GM12878 (cell line): ENCODE results near the gene ARHGAP26. TPM values are rescaled to one million over a fixed set of nuclear protein-coding genes. Genes with fewer than 3 reads are reported as not detected.

ENCODE experiments used
- ATAC-seq: fragments of 200-7000 bp; cut with Tn5 transposase; 3 replicates; pipeline ENCODE4 v1.9.1; 2020; ENCODE audit warnings: mild to moderate bottlenecking, moderate library complexity
- BruUV-seq: library from RNA; stranded (reverse); fragments of 400-500 nt; replicated peaks from 2 replicates; lab custom pipeline; 2021; lab: Mats Ljungman, UMichigan
- CTCF ChIA-PET: fragments of 300-600 bp; sonication (Branson Sonifier 250); formaldehyde crosslinking; extraction: SDS; loops from one replicate; lab custom pipeline; 2021; ENCODE audit warnings: inconsistent platforms; lab: Yijun Ruan, JAX
- POLR2A ChIA-PET: fragments of 350-600 bp; formaldehyde crosslinking; extraction: SDS; loops from one replicate; lab custom pipeline; 2021; ENCODE audit warnings: inconsistent platforms; lab: Charles Lee
- RAD21 ChIA-PET: fragments of 300-600 bp; sonication (Branson Sonifier 250); formaldehyde crosslinking; loops from one replicate; lab custom pipeline; 2023; ENCODE audit warnings: antibody characterized with exemption; ENCODE audit not compliant: unreplicated experiment; lab: Charles Lee
- SMC1A ChIA-PET: fragments of 300-600 bp; sonication (Branson Sonifier 250); formaldehyde crosslinking; loops from one replicate; lab custom pipeline; 2023; ENCODE audit not compliant: unreplicated experiment, uncharacterized antibody; lab: Charles Lee
- DNase-seq: peaks from one replicate; pipeline ENCODE4 v3.0.0-alpha.2; 2011; ENCODE audit warnings: low read depth, low spot score
- FAIRE-seq: peaks from 3 replicates; lab custom pipeline; 2011; peaks lifted over from hg19 to GRCh38; lab: Jason Lieb, UNC
- H2AFZ ChIP-seq: 2 replicates; pipeline ENCODE4 v1.6.0; 2011; ENCODE audit warnings: low read depth, low read length, control low read depth; ENCODE audit not compliant: control insufficient read depth
- H3K27ac ChIP-seq: 2 replicates; pipeline ENCODE4 v1.5.1; 2011; ENCODE audit warnings: control low read depth; ENCODE audit not compliant: control insufficient read depth, insufficient read depth
- H3K27me3 ChIP-seq, 2 experiments: replicated peaks in 1 of 2; 2 replicates each; pipeline versions ENCODE4 v1.6.0 to v1.6.1; 2011; ENCODE audit warnings: low read length in 1 of 2; ENCODE audit not compliant: control insufficient read depth in 2 of 2, insufficient read depth in 2 of 2
- H3K36me3 ChIP-seq, 2 experiments: 2 replicates each; pipeline ENCODE4 v1.5.1; 2011; ENCODE audit warnings: low read length in 1 of 2; ENCODE audit not compliant: control insufficient read depth in 2 of 2, insufficient read depth in 2 of 2
- H3K4me1 ChIP-seq: 2 replicates; pipeline ENCODE4 v1.6.1; 2011; ENCODE audit warnings: mild to moderate bottlenecking, low read length, moderate library complexity, mixed read lengths; ENCODE audit not compliant: control insufficient read depth, insufficient read depth
- H3K4me2 ChIP-seq: 2 replicates; pipeline ENCODE4 v1.6.0; 2011; ENCODE audit warnings: control low read depth; ENCODE audit not compliant: control insufficient read depth, insufficient read depth
- H3K4me3 ChIP-seq: fragments of 200-600 bp; sonication (generic); 2 replicates; pipeline ENCODE4 v1.5.1; 2016
- H3K79me2 ChIP-seq: 2 replicates; pipeline ENCODE4 v1.6.0; 2011; ENCODE audit warnings: low read length; ENCODE audit not compliant: control insufficient read depth, insufficient read depth
- H3K9ac ChIP-seq: 2 replicates; pipeline ENCODE4 v1.8.0; 2011; ENCODE audit warnings: low read length, control low read depth, mixed read lengths; ENCODE audit not compliant: control insufficient read depth, insufficient read depth
- H3K9me3 ChIP-seq: replicated peaks from 3 replicates; pipeline ENCODE4 v1.5.1; 2011; ENCODE audit warnings: mild to moderate bottlenecking, low read length; ENCODE audit not compliant: control insufficient read depth, insufficient read depth
- H4K20me1 ChIP-seq: 2 replicates; pipeline ENCODE4 v1.6.0; 2011; ENCODE audit not compliant: control insufficient read depth, insufficient read depth
- CREB1 ChIP-seq: IDR thresholded peaks from 2 replicates; pipeline ENCODE4 v1.6.1; 2012; ENCODE audit warnings: low read depth, mild to moderate bottlenecking, inconsistent platforms
- EGR1 ChIP-seq, 2 experiments: IDR thresholded peaks; 1 replicate in 1 of 2; 2 replicates in 1 of 2; pipeline ENCODE4 v1.6.1; 2011 to 2012; ENCODE audit warnings: low read depth in 2 of 2, low read length in 2 of 2, borderline replicate concordance in 1 of 2, mild to moderate bottlenecking in 1 of 2, moderate library complexity in 1 of 2
- ESRRA ChIP-seq: IDR thresholded peaks from 2 replicates; pipeline ENCODE4 v1.6.1; 2012; ENCODE audit warnings: mild to moderate bottlenecking, low read length, improper control_type of control experiment
- GABPA ChIP-seq: IDR thresholded peaks from 2 replicates; pipeline ENCODE4 v1.6.1; 2014; ENCODE audit warnings: antibody characterized with exemption, low read depth, mild to moderate bottlenecking, inconsistent platforms
- NR2F1 ChIP-seq: fragments of 450-650 bp; conservative IDR thresholded peaks from 2 replicates; pipeline ENCODE4 v1.6.1; 2017; ENCODE audit warnings: mild to moderate bottlenecking
- PAX5 ChIP-seq: IDR thresholded peaks from 2 replicates; pipeline ENCODE4 v1.6.1; 2011; ENCODE audit warnings: low read depth, low read length, borderline replicate concordance
- POLR2A ChIP-seq: IDR thresholded peaks from 2 replicates; pipeline ENCODE4 v1.6.1; 2011; ENCODE audit warnings: low read depth, mild to moderate bottlenecking, low read length
- POLR2AphosphoS2 ChIP-seq: IDR thresholded peaks from 2 replicates; pipeline ENCODE4 v1.6.1; 2011; ENCODE audit warnings: low read depth, mild to moderate bottlenecking, low read length, improper control_type of control experiment, moderate library complexity
- RAD21 ChIP-seq: IDR thresholded peaks from 2 replicates; pipeline ENCODE4 v1.6.1; 2011; ENCODE audit warnings: mild to moderate bottlenecking, low read depth, low read length, moderate library complexity; ENCODE audit not compliant: insufficient read depth
- RB1 ChIP-seq: fragments of 450-650 bp; formaldehyde crosslinking; IDR thresholded peaks from 2 replicates; pipeline ENCODE4 v1.6.1; 2017; ENCODE audit warnings: mild to moderate bottlenecking, borderline replicate concordance
- SIX5 ChIP-seq: IDR thresholded peaks from 2 replicates; pipeline ENCODE4 v1.6.1; 2011; ENCODE audit warnings: mild to moderate bottlenecking, low read depth, low read length, moderate library complexity; ENCODE audit not compliant: severe bottlenecking
- SMARCA5 ChIP-seq: fragments of 450-650 bp; IDR thresholded peaks from 2 replicates; pipeline ENCODE4 v1.6.1; 2017; ENCODE audit warnings: mild to moderate bottlenecking
- SREBF2 ChIP-seq: IDR thresholded peaks from 2 replicates; pipeline ENCODE4 v1.6.1; 2012; ENCODE audit warnings: mild to moderate bottlenecking, low read length
- USF2 ChIP-seq: IDR thresholded peaks from 2 replicates; pipeline ENCODE4 v1.6.1; 2011; ENCODE audit warnings: low read depth, low read length, improper control_type of control experiment, borderline replicate concordance
- ZZZ3 ChIP-seq: IDR thresholded peaks from 2 replicates; pipeline ENCODE4 v1.6.1; 2011; ENCODE audit warnings: low read depth; ENCODE audit not compliant: control insufficient read depth, insufficient read length
- WGBS: methylation state at CpG from one replicate; pipeline ENCODE4 v1.1.6; 2016; ENCODE audit warnings: low lambda C conversion rate; ENCODE audit not compliant: insufficient replicate concordance, insufficient coverage; ENCODE audit errors: missing lambda C conversion rate; 5-methylcytosine and 5-hydroxymethylcytosine counted together
- in situ Hi-C: fragments of 300-500 bp; cut with MboI; formaldehyde crosslinking; loops from 9 replicates; pipeline ENCODE4 v1.14.3; 2018; ENCODE audit warnings: mixed read lengths
- intact Hi-C: fragments of 100-400 bp; cut with micrococcal nuclease; formaldehyde crosslinking; loops from one replicate; pipeline ENCODE4 v1.14.2; 2022; ENCODE audit not compliant: unreplicated experiment
- polyA plus RNA-seq, 11 experiments: library from polyadenylated mRNA; depleted of rRNA in 4 of 11; unstranded in 6 of 11; stranded (reverse) in 5 of 11; fragments of >200 nt; fragmentation: Nextera tagmentation in 4 of 11; fragmentation: Illumina TruSeq in 1 of 11; extraction: Ambion mirVana in 4 of 11; extraction: Trizol in 1 of 11; gene quantifications; 1 replicate in 1 of 11; 2 replicates in 10 of 11; pipeline versions ENCODE4 v1.2.1 to v1.2.3, GENCODE V29; 2011 to 2016; ENCODE audit warnings: inconsistent platforms in 2 of 11, missing spikeins in 2 of 11, low read depth in 1 of 11
- total RNA-seq, 4 experiments: library from RNA; depleted of rRNA in 3 of 4; stranded (reverse); fragments of >200 nt in 3 of 4; fragmentation: Illumina TruSeq in 1 of 4; extraction: Trizol in 1 of 4; gene quantifications; 2 replicates each; pipeline versions ENCODE4 v1.2.1 to v1.2.3, GENCODE V29; 2013 to 2021

ARHGAP26 gene
- total and polyA plus RNA-seq, 10 of the 15 experiments (the other 5 are each of a cell fraction or from before 2014, with no cell fraction given): 9.4 to 41.5 (median 19.3) TPM

- H3K36me3 ChIP-seq: peaks cover 3 to 6% of the 10 kb centered on the region in 2 experiments; a peak in 1 of 4 replicates
- H3K9me3 ChIP-seq: no peaks in the 10 kb centered on the region
- no TSS peak for BruUV-seq
- in situ Hi-C loops: loop anchor here (5.0 kb wide), 1 partner anchor 147 kb away; no protein-coding TSS in a partner anchor
- 95% methylated on average over 3 of the region's 3 CpGs for WGBS
- ATAC-seq (no peak), FAIRE-seq (no peak), DNase-seq (no peak)
- POLR2A ChIA-PET: interaction anchor here (0.8 to 1.8 kb wide), 4 partner anchors 26 to 61 kb away, joined by 3 to 6 read pairs (median 4); no protein-coding TSS in a partner anchor
- no peak overlapping the region for H3K9ac ChIP-seq
- peak overlapping the region; percentile 100 for H3K27ac ChIP-seq
- peak overlapping the region; percentile 9; the same call in 1 of the 2 replicates for H3K4me3 ChIP-seq
- no peaks in the 10 kb centered on the region for H4K20me1 ChIP-seq
- H3K27me3 ChIP-seq: no peaks in the 10 kb centered on the region
- H3K4me1 ChIP-seq: peaks cover 33% of the 10 kb centered on the region
- intact Hi-C loops: loop anchor here (10.0 kb wide), 1 partner anchor 55 kb away; no protein-coding TSS in a partner anchor
- CTCF ChIA-PET: interaction anchor here (0.5 to 2.0 kb wide), 6 partner anchors 11 to 1126 kb away, joined by 3 to 5 read pairs (median 4); no protein-coding TSS in a partner anchor
- peak overlapping the region; percentile 11; the same call in 1 of the 2 replicates for H3K4me2 ChIP-seq
- SMC1A ChIA-PET: interaction anchor here (0.6 to 19.4 kb wide), 14 partner anchors 15 to 148 kb away, joined by 3 to 441 read pairs (median 6); no protein-coding TSS in a partner anchor
- H3K79me2 ChIP-seq: peaks cover 41% of the 10 kb centered on the region
- TF ChIP-seq SREBF2: no peak
- TF ChIP-seq ZZZ3: no peak
- no peak for TF ChIP-seq ESRRA
- no peak for TF ChIP-seq POLR2AphosphoS2
- TF ChIP-seq PAX5: no peak
- no peak for TF ChIP-seq SIX5
- no peak for TF ChIP-seq RB1
- no peak for TF ChIP-seq USF2
- TF ChIP-seq EGR1 (IDR thresholded peaks at IDR 0.05; ENCODE audit: borderline replicate concordance in 1 of 2, low read depth in 2 of 2, low read length in 2 of 2): no peak
- TF ChIP-seq SMARCA5: no peak
- no peak for TF ChIP-seq RAD21
- no peak for TF ChIP-seq NR2F1
- no peak for TF ChIP-seq CREB1
- no peak for TF ChIP-seq POLR2A
- no peak for TF ChIP-seq GABPA
- RAD21 ChIA-PET: interaction anchor here (0.9 to 19.7 kb wide), 11 partner anchors 35 to 344 kb away, joined by 3 to 337 read pairs (median 3); no protein-coding TSS in a partner anchor
- H2AFZ ChIP-seq: no peak overlapping the region
Observed at GRCh38 chr5:143059976-143060765, 290.0 kb downstream of the ARHGAP26 start.
